K562 (cell line): ENCODE measurements around the gene HPD. TPM values are rescaled to one million over a fixed set of nuclear protein-coding genes. Genes with fewer than 3 reads are reported as not detected.

Experiments used
- CBFA2T3 ChIP-seq: fragments of 450-650 bp; IDR thresholded peaks from 2 replicates; pipeline ENCODE4 v1.6.1; 2017
- CEBPG ChIP-seq, 3 experiments: fragments of 200-800 bp in 1 of 3; sonication (Bioruptor generic) in 1 of 3; sonication (generic) in 1 of 3; formaldehyde crosslinking in 1 of 3; IDR thresholded peaks in 2 of 3; conservative IDR thresholded peaks in 1 of 3; 2 replicates each; pipeline versions ENCODE4 v1.6.1 to v1.8.0; 2016 to 2022; ENCODE audit warnings: missing compliant biosample characterization in 2 of 3, missing genetic modification characterization in 2 of 3, mild to moderate bottlenecking in 1 of 3, missing genetic modification reagents in 1 of 3
- CTBP1 ChIP-seq: fragments of 450-650 bp; IDR thresholded peaks from 2 replicates; pipeline ENCODE4 v1.6.1; 2016; ENCODE audit warnings: borderline replicate concordance
- DIDO1 ChIP-seq: fragments of 450-650 bp; IDR thresholded peaks from 2 replicates; pipeline ENCODE4 v1.6.1; 2016; ENCODE audit warnings: low read depth, missing biosample characterization, missing genetic modification characterization
- EGR1 ChIP-seq: fragments of 450-650 bp; conservative IDR thresholded peaks from 2 replicates; pipeline ENCODE4 v1.6.1; 2017; ENCODE audit warnings: mild to moderate bottlenecking
- EP400 ChIP-seq: fragments of 450-650 bp; IDR thresholded peaks from 2 replicates; pipeline ENCODE4 v1.6.1; 2017; ENCODE audit warnings: antibody characterized with exemption, mild to moderate bottlenecking, moderate library complexity
- FOXK1 ChIP-seq: sonication (generic); formaldehyde crosslinking; IDR thresholded peaks from 2 replicates; pipeline ENCODE4 v1.8.0; 2022; ENCODE audit warnings: missing genetic modification reagents, mild to moderate bottlenecking, borderline replicate concordance
- HDGF ChIP-seq: fragments of 450-650 bp; IDR thresholded peaks from 2 replicates; pipeline ENCODE4 v1.6.1; 2016
- HNRNPUL1 ChIP-seq: fragments of 200-400 bp; formaldehyde crosslinking; IDR thresholded peaks from 2 replicates; pipeline ENCODE4 v1.6.1; 2017; ENCODE audit warnings: low read length
- KAT2B ChIP-seq: IDR thresholded peaks from one replicate; pipeline ENCODE4 v1.6.1; 2012; ENCODE audit warnings: low read depth, mild to moderate bottlenecking, control low read depth, inconsistent platforms, low read length, moderate library complexity
- KLF16 ChIP-seq: IDR thresholded peaks from 2 replicates; pipeline ENCODE4 v1.6.1; 2016; ENCODE audit warnings: antibody characterized with exemption
- NFIC ChIP-seq: fragments of 450-650 bp; IDR thresholded peaks from 2 replicates; pipeline ENCODE4 v1.6.1; 2017; ENCODE audit warnings: mild to moderate bottlenecking, inconsistent platforms
- OTX1 ChIP-seq: fragments of 450-650 bp; formaldehyde crosslinking; IDR thresholded peaks from 2 replicates; pipeline ENCODE4 v1.4.0; 2022; ENCODE audit warnings: mild to moderate bottlenecking
- POLR2A ChIP-seq: fragments of 450-650 bp; conservative IDR thresholded peaks from 2 replicates; pipeline ENCODE4 v1.6.1; 2016
- POLR3A ChIP-seq: IDR thresholded peaks from 2 replicates; pipeline ENCODE4 v1.6.1; 2011; ENCODE audit warnings: borderline replicate concordance, mild to moderate bottlenecking, moderate library complexity; ENCODE audit not compliant: insufficient read length, insufficient read depth; ENCODE audit errors: extremely low read depth
- RFX1 ChIP-seq: fragments of 450-650 bp; IDR thresholded peaks from 2 replicates; pipeline ENCODE4 v1.6.1; 2016; ENCODE audit warnings: mild to moderate bottlenecking, moderate library complexity
- SMARCB1 ChIP-seq: IDR thresholded peaks from 2 replicates; pipeline ENCODE4 v1.6.1; 2011; ENCODE audit warnings: improper control_type of control experiment, low read depth; ENCODE audit not compliant: insufficient read length
- ZKSCAN3 ChIP-seq: fragments of 250-450 bp; sonication (Bioruptor Pico); IDR thresholded peaks from 2 replicates; pipeline ENCODE4 v1.4.0; 2020
- ZNF165 ChIP-seq: fragments of 250-450 bp; sonication (Bioruptor Pico); IDR thresholded peaks from 2 replicates; pipeline ENCODE4 v1.4.0; 2020; ENCODE audit warnings: borderline replicate concordance
- ZNF311 ChIP-seq: fragments of 250-450 bp; sonication (Bioruptor Pico); IDR thresholded peaks from 2 replicates; pipeline ENCODE4 v1.4.0; 2020; ENCODE audit warnings: mild to moderate bottlenecking, moderate library complexity
- ZNF766 ChIP-seq: fragments of 200-800 bp; sonication (Bioruptor generic); conservative IDR thresholded peaks from 2 replicates; pipeline ENCODE4 v1.6.1; 2016; ENCODE audit warnings: missing genetic modification characterization, missing compliant biosample characterization
- ZNF785 ChIP-seq: fragments of 250-450 bp; sonication (Bioruptor Pico); IDR thresholded peaks from 2 replicates; pipeline ENCODE4 v1.4.0; 2020; ENCODE audit warnings: mild to moderate bottlenecking
- polyA plus RNA-seq, 8 experiments: library from polyadenylated mRNA; depleted of rRNA in 4 of 8; stranded (reverse) in 5 of 8; unstranded in 3 of 8; fragments of >200 nt; fragmentation: Nextera tagmentation in 2 of 8; fragmentation: Illumina TruSeq in 1 of 8; extraction: Ambion mirVana in 2 of 8; extraction: Trizol in 1 of 8; gene quantifications; 2 replicates each; pipeline versions ENCODE4 v1.2.1 to v1.2.3, GENCODE V29; 2011 to 2014; ENCODE audit warnings: inconsistent platforms in 1 of 8, missing spikeins in 1 of 8
- total RNA-seq, 7 experiments: library from RNA; depleted of rRNA in 6 of 7; stranded (reverse); fragments of >200 nt in 6 of 7; fragmentation: Illumina TruSeq in 2 of 7; extraction: Trizol in 2 of 7; gene quantifications; 2 replicates each; pipeline versions ENCODE4 v1.2.1 to v1.2.3, GENCODE V29; 2011 to 2021; ENCODE audit warnings: low replicate concordance in 1 of 7
- TF ChIP-seq, protein P1 (sequence below), 2 experiments: fragments of 450-650 bp in 1 of 2; sonication (generic) in 1 of 2; formaldehyde crosslinking; conservative IDR thresholded peaks; 2 replicates each; pipeline versions ENCODE4 v1.4.0 to v1.8.1; 2020 to 2022; ENCODE audit warnings: mild to moderate bottlenecking in 1 of 2, missing genetic modification reagents in 1 of 2
- TF ChIP-seq, protein P2 (sequence below), 2 experiments: fragments of 450-650 bp; IDR thresholded peaks; 2 replicates each; pipeline ENCODE4 v1.6.1; 2016
- TF ChIP-seq, protein P3 (sequence below): fragments of 450-650 bp; IDR thresholded peaks from 2 replicates; pipeline ENCODE4 v1.6.1; 2017; ENCODE audit warnings: mild to moderate bottlenecking, moderate library complexity
- TF ChIP-seq, protein P4 (sequence below): sonication (generic); formaldehyde crosslinking; IDR thresholded peaks from 2 replicates; pipeline ENCODE4 v1.8.1; 2022; ENCODE audit warnings: missing genetic modification reagents

HPD gene
- total and polyA plus RNA-seq, 9 of the 15 experiments (the other 6 are each of a cell fraction or from before 2014, with no cell fraction given): 0.06 to 0.29 (median 0.07) TPM; not detected in 4

DNA sequence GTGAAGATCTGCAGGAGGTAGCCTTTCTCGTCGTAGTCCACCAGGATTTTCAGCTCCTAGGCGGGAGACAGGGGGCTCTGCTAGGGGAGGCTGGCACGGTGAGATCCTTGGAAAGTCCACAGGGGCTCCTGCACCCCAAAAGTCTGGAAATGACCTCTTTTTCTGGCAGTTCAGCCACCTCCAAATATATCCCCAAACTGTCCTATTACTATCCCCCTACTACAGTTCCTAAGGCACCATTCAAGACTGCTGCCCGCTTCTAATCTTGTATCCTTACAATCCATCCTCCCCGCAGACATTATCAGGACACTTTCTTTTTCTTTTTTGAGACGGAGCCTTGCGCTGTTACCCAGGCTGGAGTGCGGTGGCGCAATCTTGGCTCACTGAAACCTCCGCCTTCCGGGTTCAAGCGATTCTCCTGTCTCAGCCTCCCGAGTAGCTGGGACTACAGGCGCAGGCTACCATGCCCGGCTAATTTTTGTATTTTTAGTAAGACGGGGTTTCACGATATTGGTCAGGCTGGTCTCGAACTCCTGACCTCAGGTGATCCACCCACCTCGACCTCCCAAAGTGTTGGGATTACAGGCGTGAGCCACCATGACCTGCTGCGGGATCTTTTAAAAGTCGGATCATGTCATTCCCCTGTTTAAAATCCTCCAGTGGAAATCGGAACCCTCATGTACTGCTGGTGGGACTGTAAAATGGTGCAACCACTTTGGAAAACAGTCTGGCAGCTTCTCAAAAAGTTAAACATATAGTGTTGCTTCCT, 18.5 kb downstream of the HPD start (continued):
- TF ChIP-seq ZNF311 (CRISPR knock-in tag) (no peak), DIDO1 (tag) (no peak), EP400 (0 out of 2 replicates have a peak, but pooled peaks have one; percentile 8), POLR3A (no peak), EGR1 (0 out of 2 replicates have a peak, but pooled peaks have one; percentile 8), KAT2B (no peak), RFX1 (no peak), CEBPG (CRISPR knock-in tag; IDR thresholded peaks at IDR 0.05) (peak; percentile 90), CEBPG (tag; conservative IDR thresholded peaks at IDR 0.05 in 1 of 2, IDR thresholded peaks at IDR 0.05 in 1 of 2) (peak; percentile 86 to 95), ZNF165 (no peak), ZKSCAN3 (CRISPR knock-in tag) (no peak), NFIC (no peak), KLF16 (no peak), CTBP1 (no peak), POLR2A (no peak), FOXK1 (peak; percentile 87; the same call in 1 of the 2 replicates), OTX1 (CRISPR knock-in tag) (no peak), CBFA2T3 (no peak), HDGF (no peak), SMARCB1 (no peak), HNRNPUL1 (no peak), ZNF766 (CRISPR knock-in tag) (no peak), ZNF785 (CRISPR knock-in tag) (no peak)
- TF ChIP-seq, protein P1, sequence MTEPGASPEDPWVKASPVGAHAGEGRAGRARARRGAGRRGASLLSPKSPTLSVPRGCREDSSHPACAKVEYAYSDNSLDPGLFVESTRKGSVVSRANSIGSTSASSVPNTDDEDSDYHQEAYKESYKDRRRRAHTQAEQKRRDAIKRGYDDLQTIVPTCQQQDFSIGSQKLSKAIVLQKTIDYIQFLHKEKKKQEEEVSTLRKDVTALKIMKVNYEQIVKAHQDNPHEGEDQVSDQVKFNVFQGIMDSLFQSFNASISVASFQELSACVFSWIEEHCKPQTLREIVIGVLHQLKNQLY (CRISPR knock-in tag; conservative IDR thresholded peaks at IDR 0.05): no peak
- TF ChIP-seq, protein P2, sequence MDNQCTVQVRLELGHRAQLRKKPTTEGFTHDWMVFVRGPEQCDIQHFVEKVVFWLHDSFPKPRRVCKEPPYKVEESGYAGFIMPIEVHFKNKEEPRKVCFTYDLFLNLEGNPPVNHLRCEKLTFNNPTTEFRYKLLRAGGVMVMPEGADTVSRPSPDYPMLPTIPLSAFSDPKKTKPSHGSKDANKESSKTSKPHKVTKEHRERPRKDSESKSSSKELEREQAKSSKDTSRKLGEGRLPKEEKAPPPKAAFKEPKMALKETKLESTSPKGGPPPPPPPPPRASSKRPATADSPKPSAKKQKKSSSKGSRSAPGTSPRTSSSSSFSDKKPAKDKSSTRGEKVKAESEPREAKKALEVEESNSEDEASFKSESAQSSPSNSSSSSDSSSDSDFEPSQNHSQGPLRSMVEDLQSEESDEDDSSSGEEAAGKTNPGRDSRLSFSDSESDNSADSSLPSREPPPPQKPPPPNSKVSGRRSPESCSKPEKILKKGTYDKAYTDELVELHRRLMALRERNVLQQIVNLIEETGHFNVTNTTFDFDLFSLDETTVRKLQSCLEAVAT (IDR thresholded peaks at IDR 0.05): 0 out of 4 replicates have a peak, but pooled peaks of 1 of the 2 experiments have one; percentile 12
- TF ChIP-seq, protein P3, sequence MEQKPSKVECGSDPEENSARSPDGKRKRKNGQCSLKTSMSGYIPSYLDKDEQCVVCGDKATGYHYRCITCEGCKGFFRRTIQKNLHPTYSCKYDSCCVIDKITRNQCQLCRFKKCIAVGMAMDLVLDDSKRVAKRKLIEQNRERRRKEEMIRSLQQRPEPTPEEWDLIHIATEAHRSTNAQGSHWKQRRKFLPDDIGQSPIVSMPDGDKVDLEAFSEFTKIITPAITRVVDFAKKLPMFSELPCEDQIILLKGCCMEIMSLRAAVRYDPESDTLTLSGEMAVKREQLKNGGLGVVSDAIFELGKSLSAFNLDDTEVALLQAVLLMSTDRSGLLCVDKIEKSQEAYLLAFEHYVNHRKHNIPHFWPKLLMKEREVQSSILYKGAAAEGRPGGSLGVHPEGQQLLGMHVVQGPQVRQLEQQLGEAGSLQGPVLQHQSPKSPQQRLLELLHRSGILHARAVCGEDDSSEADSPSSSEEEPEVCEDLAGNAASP: no peak
- TF ChIP-seq, protein P4, sequence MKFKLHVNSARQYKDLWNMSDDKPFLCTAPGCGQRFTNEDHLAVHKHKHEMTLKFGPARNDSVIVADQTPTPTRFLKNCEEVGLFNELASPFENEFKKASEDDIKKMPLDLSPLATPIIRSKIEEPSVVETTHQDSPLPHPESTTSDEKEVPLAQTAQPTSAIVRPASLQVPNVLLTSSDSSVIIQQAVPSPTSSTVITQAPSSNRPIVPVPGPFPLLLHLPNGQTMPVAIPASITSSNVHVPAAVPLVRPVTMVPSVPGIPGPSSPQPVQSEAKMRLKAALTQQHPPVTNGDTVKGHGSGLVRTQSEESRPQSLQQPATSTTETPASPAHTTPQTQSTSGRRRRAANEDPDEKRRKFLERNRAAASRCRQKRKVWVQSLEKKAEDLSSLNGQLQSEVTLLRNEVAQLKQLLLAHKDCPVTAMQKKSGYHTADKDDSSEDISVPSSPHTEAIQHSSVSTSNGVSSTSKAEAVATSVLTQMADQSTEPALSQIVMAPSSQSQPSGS (CRISPR knock-in tag): no peak
